ENCODE results near the gene HSPB8.

HSPB8 gene

GRCh38 chr12:119183942-119184695 lies 5.4 kb downstream of the HSPB8 start:
- FAIRE-seq (no peak), DNase-seq (ENCODE audit: insufficient read length, low spot score) (no peak)
- TF ChIP-seq, protein P1, sequence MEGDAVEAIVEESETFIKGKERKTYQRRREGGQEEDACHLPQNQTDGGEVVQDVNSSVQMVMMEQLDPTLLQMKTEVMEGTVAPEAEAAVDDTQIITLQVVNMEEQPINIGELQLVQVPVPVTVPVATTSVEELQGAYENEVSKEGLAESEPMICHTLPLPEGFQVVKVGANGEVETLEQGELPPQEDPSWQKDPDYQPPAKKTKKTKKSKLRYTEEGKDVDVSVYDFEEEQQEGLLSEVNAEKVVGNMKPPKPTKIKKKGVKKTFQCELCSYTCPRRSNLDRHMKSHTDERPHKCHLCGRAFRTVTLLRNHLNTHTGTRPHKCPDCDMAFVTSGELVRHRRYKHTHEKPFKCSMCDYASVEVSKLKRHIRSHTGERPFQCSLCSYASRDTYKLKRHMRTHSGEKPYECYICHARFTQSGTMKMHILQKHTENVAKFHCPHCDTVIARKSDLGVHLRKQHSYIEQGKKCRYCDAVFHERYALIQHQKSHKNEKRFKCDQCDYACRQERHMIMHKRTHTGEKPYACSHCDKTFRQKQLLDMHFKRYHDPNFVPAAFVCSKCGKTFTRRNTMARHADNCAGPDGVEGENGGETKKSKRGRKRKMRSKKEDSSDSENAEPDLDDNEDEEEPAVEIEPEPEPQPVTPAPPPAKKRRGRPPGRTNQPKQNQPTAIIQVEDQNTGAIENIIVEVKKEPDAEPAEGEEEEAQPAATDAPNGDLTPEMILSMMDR (IDR thresholded peaks at IDR 0.05; ENCODE audit: insufficient read depth, missing control alignments) = no peak

- DNase-seq (ENCODE audit: insufficient read length, low spot score) (no peak), FAIRE-seq (no peak)
- TF ChIP-seq, protein P1 (IDR thresholded peaks at IDR 0.05; ENCODE audit: insufficient read depth, missing control alignments) = no peak
These were observed 16.5 kb downstream of the HSPB8 start for GRCh38 chr12:119195256-119195655.

DNA sequence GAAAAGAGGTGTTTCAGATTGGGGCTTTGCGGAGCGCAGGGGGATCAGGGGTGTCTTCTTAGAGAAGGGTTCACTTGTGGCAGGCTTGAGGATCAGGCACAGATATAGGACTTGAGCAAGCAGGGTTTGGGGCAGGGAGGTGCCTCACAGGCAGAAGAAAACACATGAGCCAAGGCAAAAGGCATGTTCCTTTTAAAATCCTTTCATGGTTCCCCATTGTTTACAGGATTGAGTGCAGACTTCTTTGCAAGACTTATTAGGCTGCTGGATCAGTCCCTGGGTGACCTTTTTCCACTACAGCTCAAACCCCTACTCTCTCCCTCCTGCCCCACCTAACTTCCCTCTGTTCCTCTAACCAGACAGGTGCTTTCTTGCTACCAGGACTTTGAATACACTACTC lies 19.7 kb downstream of the HSPB8 start:
- no peak for FAIRE-seq
- TF ChIP-seq, protein P1 (IDR thresholded peaks at IDR 0.05; ENCODE audit: insufficient read depth, missing control alignments) = no peak

DNA sequence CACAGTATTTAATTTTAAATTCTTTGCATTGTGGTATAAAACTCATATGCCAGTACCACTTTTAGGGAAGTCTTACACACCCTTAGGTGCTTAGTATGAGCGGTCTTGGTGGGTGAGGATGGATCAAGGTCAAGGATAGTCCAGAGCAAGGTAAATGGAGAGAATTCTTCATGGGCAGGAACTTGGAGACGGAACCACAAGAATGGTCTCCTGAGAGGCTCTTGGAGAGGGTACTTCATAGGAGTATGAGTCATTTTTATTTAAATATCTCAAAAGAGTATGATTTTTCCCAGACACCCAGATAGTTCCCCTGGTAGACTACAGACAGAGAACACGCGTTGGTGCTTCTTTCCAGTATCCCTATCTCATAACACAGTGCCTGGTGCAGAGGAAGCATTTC lies 21.9 kb downstream of the HSPB8 start:
- DNase-seq (ENCODE audit: insufficient read length, low spot score) = no peak
- FAIRE-seq = no peak
- TF ChIP-seq, protein P1 (IDR thresholded peaks at IDR 0.05; ENCODE audit: insufficient read depth, missing control alignments) = no peak

More for the DNA sequence above, 19.7 kb downstream of the HSPB8 start:
- DNase-seq (ENCODE audit: insufficient read length, low spot score) = no peak

GRCh38 chr12:119201789-119202543 lies 23.2 kb downstream of the HSPB8 start:
- TF ChIP-seq, protein P1 (IDR thresholded peaks at IDR 0.05; ENCODE audit: insufficient read depth, missing control alignments) = no peak
- no peak for DNase-seq (ENCODE audit: insufficient read length, low spot score)

GRCh38 chr12:119202544-119202943 lies 23.8 kb downstream of the HSPB8 start:
- TF ChIP-seq, protein P1 (IDR thresholded peaks at IDR 0.05; ENCODE audit: insufficient read depth, missing control alignments) = no peak
- no peak for DNase-seq (ENCODE audit: insufficient read length, low spot score)
- FAIRE-seq = no peak

More at GRCh38 chr12:119201789-119202543, 23.2 kb downstream of the HSPB8 start:
- FAIRE-seq = no peak

- DNase-seq (ENCODE audit: insufficient read length, low spot score) = no peak
- TF ChIP-seq, protein P1 (IDR thresholded peaks at IDR 0.05; ENCODE audit: insufficient read depth, missing control alignments) = no peak
- FAIRE-seq = no peak
These were observed 25.4 kb downstream of the HSPB8 start for GRCh38 chr12:119204131-119204530.

Data from D721Med (cell line).